ENCODE data around the gene FSTL4. TPM values are rescaled to one million over a fixed set of nuclear protein-coding genes. Genes with fewer than 3 reads are reported as not detected.
A peak's percentile ranks its signal among the peaks of the same experiment; 100 is the strongest.

The FSTL4 gene
- polyA plus RNA-seq, 6 donors from 2014 or later = 0.22 to 0.78 (median 0.48) TPM; not detected in 1

- Mint-ChIP-seq H3K9me3 (no peaks in the 10 kb centered on the region), H3K27ac (peak overlapping the region in 1 of 6 donors; percentile 58), H3K27me3 (peaks cover 0 to 27% (median 13%) of the 10 kb centered on the region in 3 donors), H3K36me3 (no peaks in the 10 kb centered on the region), H3K4me3 (no peak overlapping the region), H3K4me1 (no peaks in the 10 kb centered on the region)
- no peak for DNase-seq
- ATAC-seq (ENCODE audit: low read depth in 2 of 2) = no peak
Observed at GRCh38 chr5:133531594-133531993, 80.7 kb downstream of the FSTL4 start.

- H3K27me3 Mint-ChIP-seq = peaks cover 0 to 31% (median 17%) of the 10 kb centered on the region in 3 donors
- no peak overlapping the region for H3K27ac Mint-ChIP-seq
- no peaks in the 10 kb centered on the region for H3K36me3 Mint-ChIP-seq
Observed at GRCh38 chr5:133531178-133531577, 81.2 kb downstream of the FSTL4 start.

DNA sequence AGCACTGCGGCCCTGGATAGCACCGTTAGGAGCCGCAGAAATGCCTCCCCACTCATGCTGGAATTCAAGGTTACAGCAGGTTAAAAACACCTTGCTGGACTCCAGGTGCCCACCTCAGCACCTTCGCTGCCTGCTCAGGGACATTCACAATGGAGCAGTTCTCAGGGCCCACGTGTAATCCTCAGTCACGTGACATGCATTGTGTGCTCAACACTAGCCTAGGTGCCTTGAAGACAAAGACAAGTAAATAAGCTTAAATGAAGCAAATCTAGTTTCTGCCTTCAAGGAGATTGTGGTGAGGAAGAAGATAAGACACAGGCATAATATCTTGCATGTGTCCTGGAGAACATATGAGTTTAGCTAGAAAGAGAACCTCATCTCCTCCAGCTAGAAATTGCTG lies 82.1 kb downstream of the FSTL4 start:
- H3K27me3 Mint-ChIP-seq = peaks cover 0 to 29% (median 15%) of the 10 kb centered on the region in 3 donors
- no peaks in the 10 kb centered on the region for H3K9me3 Mint-ChIP-seq
- H3K4me1 Mint-ChIP-seq = no peaks in the 10 kb centered on the region
- DNase-seq (no peak), ATAC-seq (ENCODE audit: low read depth in 2 of 2) (no peak)
- no peaks in the 10 kb centered on the region for H3K36me3 Mint-ChIP-seq
- H3K27ac Mint-ChIP-seq = no peak overlapping the region
- peak overlapping the region in 1 of 8 donors; percentile 1 for H3K4me3 Mint-ChIP-seq

More at GRCh38 chr5:133531178-133531577, 81.2 kb downstream of the FSTL4 start:
- no peak for DNase-seq
- no peak overlapping the region for H3K4me3 Mint-ChIP-seq
- no peaks in the 10 kb centered on the region for H3K4me1 Mint-ChIP-seq
- no peaks in the 10 kb centered on the region for H3K9me3 Mint-ChIP-seq
- ATAC-seq (ENCODE audit: low read depth in 2 of 2) = no peak

DNA sequence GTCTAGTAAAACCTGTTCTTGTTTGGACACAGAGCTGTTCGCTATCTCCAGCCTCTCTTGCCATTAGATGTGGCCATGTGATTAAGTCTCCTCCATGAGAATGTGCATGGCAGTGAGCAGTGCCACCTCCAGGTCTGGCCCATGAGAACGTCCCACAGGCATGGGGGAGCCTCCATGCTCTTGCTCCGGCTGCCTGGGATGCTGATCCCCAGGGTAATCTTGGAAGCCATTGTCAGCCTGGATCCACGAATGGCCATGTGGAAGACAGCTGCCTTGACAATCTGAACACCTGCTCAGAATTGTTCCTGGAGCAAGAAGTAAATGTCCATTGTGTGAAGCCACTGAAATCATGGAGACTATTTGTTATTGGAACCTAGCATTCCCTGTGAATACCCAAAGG lies 83.5 kb downstream of the FSTL4 start:
- ATAC-seq (ENCODE audit: low read depth in 2 of 2) (no peak), DNase-seq (no peak)
- Mint-ChIP-seq H3K4me3 (no peak overlapping the region), H3K36me3 (no peaks in the 10 kb centered on the region), H3K9me3 (no peaks in the 10 kb centered on the region), H3K4me1 (no peaks in the 10 kb centered on the region), H3K27me3 (peaks cover 0 to 25% (median 13%) of the 10 kb centered on the region in 3 donors), H3K27ac (no peak overlapping the region)

GRCh38 chr5:133527311-133527710 lies 85.0 kb downstream of the FSTL4 start:
- H3K27me3 Mint-ChIP-seq = peaks cover 0 to 30% (median 18%) of the 10 kb centered on the region in 3 donors
- H3K27ac Mint-ChIP-seq = no peak overlapping the region
- no peaks in the 10 kb centered on the region for H3K9me3 Mint-ChIP-seq
- no peaks in the 10 kb centered on the region for H3K4me1 Mint-ChIP-seq
- no peak for ATAC-seq (ENCODE audit: low read depth in 2 of 2)
- H3K36me3 Mint-ChIP-seq = no peaks in the 10 kb centered on the region
- DNase-seq = no peak
- H3K4me3 Mint-ChIP-seq = no peak overlapping the region

GRCh38 chr5:133526368-133526767 lies 86.0 kb downstream of the FSTL4 start:
- Mint-ChIP-seq H3K4me3 (no peak overlapping the region), H3K27me3 (peaks cover 0 to 30% (median 19%) of the 10 kb centered on the region in 3 donors), H3K4me1 (no peaks in the 10 kb centered on the region), H3K36me3 (no peaks in the 10 kb centered on the region), H3K27ac (peak overlapping the region in 1 of 6 donors; percentile 69), H3K9me3 (no peaks in the 10 kb centered on the region)
- ATAC-seq (ENCODE audit: low read depth in 2 of 2) (no peak), DNase-seq (no peak)

DNA sequence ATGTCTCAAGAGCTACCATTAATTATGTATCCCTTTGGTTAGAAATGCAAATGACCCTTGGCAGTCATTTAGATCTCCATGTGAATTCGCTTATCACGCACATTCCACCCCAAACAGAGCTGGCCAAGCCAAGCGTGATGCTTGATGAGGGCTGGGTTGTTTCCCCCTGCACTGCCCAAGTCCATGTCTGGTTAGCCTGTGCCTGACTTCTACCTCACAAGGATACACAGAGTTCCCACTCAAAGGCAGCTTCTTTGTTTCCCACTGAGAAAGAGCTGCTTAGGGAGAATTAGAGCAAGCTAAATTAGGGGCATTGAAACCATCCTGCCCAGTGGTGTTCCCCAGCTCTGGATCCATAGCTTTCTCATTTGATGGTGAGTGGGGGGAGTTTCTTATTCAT lies 87.2 kb downstream of the FSTL4 start:
- Mint-ChIP-seq H3K9me3 (no peaks in the 10 kb centered on the region), H3K27ac (no peak overlapping the region), H3K36me3 (no peaks in the 10 kb centered on the region), H3K4me3 (no peak overlapping the region), H3K27me3 (peaks cover 0 to 30% (median 19%) of the 10 kb centered on the region in 3 donors), H3K4me1 (no peaks in the 10 kb centered on the region)
- ATAC-seq (ENCODE audit: low read depth in 2 of 2) = no peak
- no peak for DNase-seq

DNA sequence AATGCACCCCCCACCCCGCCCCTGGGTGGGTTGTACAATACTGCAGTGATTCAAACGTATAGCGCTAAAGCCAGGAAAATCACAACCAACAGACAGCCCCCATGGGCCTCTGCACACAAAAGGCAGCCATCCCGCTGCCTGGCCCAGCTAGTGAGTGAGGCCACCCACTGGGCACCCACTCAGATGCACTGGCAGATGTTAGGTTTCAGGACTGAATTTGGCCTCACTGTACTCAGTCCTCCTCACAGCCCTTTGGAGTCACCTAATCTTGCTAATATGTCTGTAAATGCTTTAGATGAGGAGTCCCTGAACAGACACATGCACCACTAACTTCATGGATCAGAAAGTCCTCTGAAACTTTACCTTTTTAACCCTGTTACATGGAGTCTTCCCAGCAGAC lies 87.7 kb downstream of the FSTL4 start:
- no peak for ATAC-seq (ENCODE audit: low read depth in 2 of 2)
- Mint-ChIP-seq H3K9me3 (no peaks in the 10 kb centered on the region), H3K27me3 (peaks cover 0 to 34% (median 23%) of the 10 kb centered on the region in 3 donors), H3K27ac (no peak overlapping the region), H3K4me1 (no peaks in the 10 kb centered on the region), H3K4me3 (no peak overlapping the region), H3K36me3 (no peaks in the 10 kb centered on the region)
- DNase-seq = no peak

- ATAC-seq (ENCODE audit: low read depth in 2 of 2) = no peak
- H3K36me3 Mint-ChIP-seq = no peaks in the 10 kb centered on the region
Observed at GRCh38 chr5:133523961-133524586, 88.3 kb downstream of the FSTL4 start.

DNA sequence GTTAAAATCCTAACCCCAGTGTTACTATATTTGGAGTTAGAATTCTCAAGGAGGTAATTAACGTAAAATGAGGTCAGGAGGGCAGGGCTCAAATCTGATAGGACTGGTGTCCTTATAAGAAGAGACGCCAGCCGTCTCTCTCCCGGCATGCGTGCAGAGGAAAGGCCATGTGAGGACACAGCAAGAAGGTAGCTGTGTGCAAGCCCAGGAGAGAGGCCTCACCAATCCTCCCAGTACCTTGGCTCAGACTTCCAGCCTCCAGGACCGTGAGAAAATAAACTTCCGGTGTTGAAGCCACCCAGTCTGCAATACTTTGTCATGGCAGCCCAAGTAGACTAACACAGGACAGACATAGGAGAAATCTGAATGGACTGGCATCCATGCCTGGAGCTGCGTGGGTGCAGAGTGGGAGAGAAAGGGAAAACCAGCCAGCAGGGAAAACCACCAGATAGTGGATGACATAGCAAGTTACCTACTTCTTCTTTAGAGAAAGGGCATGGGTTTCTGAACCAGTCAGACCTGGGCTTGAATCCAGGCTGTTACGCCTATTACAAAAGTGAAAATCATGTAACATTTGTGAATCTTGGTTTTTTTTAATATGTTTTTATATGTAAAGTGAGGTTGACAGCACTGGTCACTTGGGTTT lies 89.2 kb downstream of the FSTL4 start:
- Mint-ChIP-seq H3K27ac (peak overlapping the region in 1 of 6 donors; percentile 15), H3K4me1 (no peaks in the 10 kb centered on the region), H3K27me3 (peaks cover 0 to 39% (median 30%) of the 10 kb centered on the region in 3 donors), H3K4me3 (no peak overlapping the region), H3K9me3 (no peaks in the 10 kb centered on the region), H3K36me3 (no peaks in the 10 kb centered on the region)
- ATAC-seq (ENCODE audit: low read depth in 2 of 2) (no peak), DNase-seq (no peak)

More at GRCh38 chr5:133523961-133524586, 88.3 kb downstream of the FSTL4 start:
- peaks cover 0 to 39% (median 29%) of the 10 kb centered on the region in 3 donors for H3K27me3 Mint-ChIP-seq
- no peak overlapping the region for H3K4me3 Mint-ChIP-seq
- H3K4me1 Mint-ChIP-seq = no peaks in the 10 kb centered on the region
- DNase-seq = no peak
- peak overlapping the region in 1 of 6 donors; percentile 50 for H3K27ac Mint-ChIP-seq
- H3K9me3 Mint-ChIP-seq = no peaks in the 10 kb centered on the region

DNA sequence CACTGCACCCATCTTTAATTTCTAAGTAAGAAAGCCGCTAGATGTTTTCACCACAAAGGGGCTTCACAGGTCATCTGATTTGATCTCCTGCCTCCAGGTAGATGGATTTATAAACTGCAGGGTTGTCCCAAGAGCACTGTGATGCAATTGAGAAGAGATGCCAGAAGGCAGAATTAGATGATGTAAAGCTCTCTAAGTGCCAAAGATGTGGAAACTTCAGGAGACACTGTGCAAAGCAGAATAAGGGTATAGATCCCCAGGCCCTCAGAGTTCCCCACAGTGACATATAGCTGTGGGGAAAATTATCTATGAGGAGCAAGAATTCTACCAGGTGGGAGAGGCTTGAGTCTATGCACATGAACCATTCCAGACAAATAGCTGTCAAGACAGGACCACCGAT lies 90.5 kb downstream of the FSTL4 start:
- Mint-ChIP-seq H3K27ac (no peak overlapping the region), H3K4me3 (no peak overlapping the region), H3K36me3 (no peaks in the 10 kb centered on the region), H3K27me3 (peaks cover 0 to 38% (median 35%) of the 10 kb centered on the region in 3 donors), H3K4me1 (no peaks in the 10 kb centered on the region), H3K9me3 (no peaks in the 10 kb centered on the region)
- no peak for ATAC-seq (ENCODE audit: low read depth in 2 of 2)
- no peak for DNase-seq

DNA sequence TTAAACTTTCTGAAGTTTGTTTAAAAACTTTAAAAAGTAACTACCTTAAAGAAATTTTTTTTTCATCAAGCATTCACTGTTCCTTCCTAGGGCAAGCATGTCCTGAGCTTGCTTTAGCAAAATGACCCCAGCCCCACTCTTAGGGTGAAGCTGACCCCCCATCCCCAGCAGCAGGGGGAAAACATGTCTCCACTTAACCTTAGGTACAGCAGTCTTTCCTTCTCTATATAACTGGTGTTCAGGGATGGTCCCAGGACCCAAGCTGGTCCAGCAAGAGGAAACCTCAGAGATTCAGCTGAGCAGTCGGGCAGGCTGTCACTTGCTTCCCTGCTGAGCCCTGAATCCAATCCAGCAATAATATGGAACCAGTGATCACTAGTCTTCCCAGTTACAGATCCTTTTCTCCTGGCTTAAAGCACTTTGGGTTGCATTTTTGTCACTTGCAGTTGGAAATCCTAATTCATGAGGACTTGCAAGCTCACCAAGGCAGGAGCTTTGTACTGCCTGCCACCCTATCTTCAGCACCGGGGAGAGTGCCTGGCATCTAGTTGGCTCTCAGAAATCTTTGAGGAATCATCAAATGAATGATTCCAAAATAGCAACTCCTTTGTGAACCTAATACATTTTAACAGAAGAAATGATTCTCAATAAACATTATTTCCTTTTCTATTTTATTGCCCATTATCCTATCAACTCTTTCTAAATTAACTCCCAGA lies 91.2 kb downstream of the FSTL4 start:
- no peaks in the 10 kb centered on the region for H3K9me3 Mint-ChIP-seq
- DNase-seq (no peak), ATAC-seq (ENCODE audit: low read depth in 2 of 2) (no peak)
- no peak overlapping the region for H3K27ac Mint-ChIP-seq
- H3K36me3 Mint-ChIP-seq = no peaks in the 10 kb centered on the region
- H3K4me1 Mint-ChIP-seq = no peaks in the 10 kb centered on the region
- no peak overlapping the region for H3K4me3 Mint-ChIP-seq
- peaks cover 0 to 31% (median 30%) of the 10 kb centered on the region in 3 donors for H3K27me3 Mint-ChIP-seq

DNA sequence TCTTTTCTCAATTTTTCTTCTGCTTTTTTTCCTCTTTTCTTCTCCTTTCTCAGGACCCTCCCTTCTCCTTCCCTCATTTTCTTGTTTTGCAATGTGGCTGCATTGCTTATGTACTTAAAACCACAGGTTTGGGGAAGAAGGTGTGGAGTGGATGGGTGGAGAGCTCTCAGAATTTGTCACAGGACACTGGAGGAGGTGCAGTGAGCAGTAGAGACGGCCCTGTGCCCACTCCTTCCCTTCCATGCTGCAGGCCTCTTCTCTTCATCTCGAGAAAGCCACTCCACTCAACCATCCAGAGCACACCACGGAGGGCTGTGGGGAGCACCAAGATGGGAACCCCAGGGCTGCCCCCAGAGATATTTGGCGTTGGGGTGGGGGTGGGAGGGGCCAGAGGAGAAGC lies 92.3 kb downstream of the FSTL4 start:
- no peak for DNase-seq
- ATAC-seq (ENCODE audit: low read depth in 2 of 2) = no peak
- Mint-ChIP-seq H3K9me3 (no peaks in the 10 kb centered on the region), H3K27ac (no peak overlapping the region), H3K4me1 (no peaks in the 10 kb centered on the region), H3K36me3 (no peaks in the 10 kb centered on the region), H3K27me3 (peaks cover 0 to 27% (median 26%) of the 10 kb centered on the region in 3 donors), H3K4me3 (no peak overlapping the region)

- Mint-ChIP-seq H3K36me3 (no peaks in the 10 kb centered on the region), H3K27me3 (peaks cover 0 to 28% (median 28%) of the 10 kb centered on the region in 3 donors), H3K4me1 (no peaks in the 10 kb centered on the region), H3K9me3 (no peaks in the 10 kb centered on the region), H3K27ac (no peak overlapping the region), H3K4me3 (no peak overlapping the region)
- no peak for DNase-seq
- no peak for ATAC-seq (ENCODE audit: low read depth in 2 of 2)
Observed at GRCh38 chr5:133519191-133519590, 93.2 kb downstream of the FSTL4 start.

All from naive B cell (primary cell).